ENCODE measurements around the gene WBP11. TPM values are rescaled to one million over a fixed set of nuclear protein-coding genes. Genes with fewer than 3 reads are reported as not detected.

Gene WBP11
- 20.8 TPM for total RNA-seq

DNA sequence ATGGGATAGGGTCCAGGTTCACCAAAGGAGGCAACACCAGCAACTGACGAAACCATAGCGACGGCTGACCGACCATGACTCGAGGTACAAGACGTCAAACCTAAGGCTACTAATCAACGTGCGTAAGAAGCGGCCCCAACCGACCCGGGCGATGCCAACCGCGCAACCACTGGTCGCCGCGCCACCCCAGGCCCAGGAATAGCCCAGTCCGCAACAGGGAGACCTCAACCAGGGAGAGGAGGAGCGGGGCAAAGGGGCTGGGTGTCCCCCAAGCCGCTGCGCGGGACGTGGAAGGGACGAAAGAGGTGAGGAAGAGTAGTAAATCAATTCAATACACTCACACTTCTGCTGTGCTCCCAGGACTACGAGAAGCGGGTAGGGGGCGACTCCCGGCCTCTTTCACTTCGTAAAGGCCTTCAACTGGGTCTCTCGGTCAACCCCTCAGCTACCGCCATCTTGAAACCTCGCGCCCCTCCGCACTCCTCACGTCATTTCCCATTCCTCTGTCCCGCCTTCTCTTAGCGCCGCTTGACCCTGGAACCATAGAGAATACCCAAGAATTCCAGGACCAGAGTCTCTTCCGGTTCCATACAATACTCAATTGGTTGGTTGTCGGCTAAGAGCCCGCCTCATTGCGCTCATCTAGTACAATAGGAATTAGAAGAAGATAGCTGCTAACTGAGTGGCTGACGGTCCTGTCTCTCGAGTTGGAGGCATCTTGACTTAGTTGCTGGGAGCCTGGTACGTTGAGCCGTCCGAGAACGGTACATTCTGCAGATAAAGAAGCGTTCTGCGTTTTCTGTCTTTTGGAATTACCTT, at the start of gene WBP11, which contains the start of gene C12orf60:
Gene WBP11, minus strand, starts transcription at position 468 of the 819 bp plus-strand sequence. CDS start 2,095 bp downstream, outside the sequence.
Gene C12orf60, plus strand, starts transcription at position 660 of the 819 bp plus-strand sequence. CDS start 19,266 bp downstream, outside the sequence.
- DNase-seq (ENCODE audit: low spot score in 2 of 2): peak; percentile 91
- FAIRE-seq: peak; percentile 98

DNA sequence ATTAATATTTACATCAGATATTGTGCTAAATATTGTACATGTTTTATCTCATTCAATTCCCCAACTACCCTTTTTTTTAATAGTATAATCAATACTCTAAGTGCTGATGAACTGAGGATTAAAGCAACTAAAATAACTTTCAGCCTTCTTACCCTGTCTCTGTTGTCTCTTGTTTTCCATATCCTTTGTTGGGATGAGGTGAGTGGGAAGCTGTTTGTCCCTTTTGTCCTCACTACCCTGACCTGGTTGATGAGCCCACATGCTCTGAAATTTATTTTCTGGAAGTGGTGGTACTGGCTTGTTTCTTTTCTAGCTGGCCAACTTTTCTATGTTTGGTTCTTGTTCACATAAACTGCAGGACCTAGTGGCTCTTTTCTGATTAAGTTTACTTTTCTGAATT, 49.6 kb upstream of the WBP11 start:
- no peak for DNase-seq (ENCODE audit: low spot score in 2 of 2)
- no peak for FAIRE-seq

DNA sequence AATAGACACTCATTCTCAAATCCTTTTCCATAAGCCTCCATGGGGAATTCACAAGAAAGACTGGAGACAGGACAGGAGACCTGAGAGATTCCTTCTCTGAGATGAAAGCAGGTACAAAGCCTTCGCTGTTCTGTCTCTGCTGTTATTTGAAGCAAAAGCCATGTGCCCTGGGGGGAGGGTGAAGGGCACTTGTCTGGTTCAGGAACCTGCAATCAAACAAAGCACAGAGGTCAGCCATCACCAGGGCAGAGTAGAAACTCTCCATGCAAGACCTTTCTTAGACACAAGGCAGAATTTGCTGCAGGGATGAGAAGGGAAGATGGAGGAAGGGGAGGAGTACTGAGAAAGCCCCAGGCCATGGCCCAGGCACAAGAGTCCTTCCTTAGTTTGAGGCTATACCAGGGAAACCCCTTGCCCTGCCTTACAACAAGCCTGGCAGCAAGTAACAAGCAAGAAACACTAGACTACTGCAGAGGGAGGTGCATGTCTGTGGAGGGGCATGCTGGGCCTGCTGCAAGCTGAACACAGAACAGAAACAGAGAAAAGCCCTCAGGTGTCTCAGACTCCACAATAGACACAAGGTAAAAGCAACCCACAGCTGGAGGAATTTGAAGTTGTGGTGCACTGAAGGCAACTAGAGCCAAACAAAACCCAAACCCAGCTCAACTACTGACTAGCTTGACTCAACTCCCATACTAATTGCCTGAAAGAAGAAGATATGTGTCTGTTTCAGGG, 47.8 kb upstream of the WBP11 start:
- DNase-seq (ENCODE audit: low spot score in 2 of 2): no peak

DNA sequence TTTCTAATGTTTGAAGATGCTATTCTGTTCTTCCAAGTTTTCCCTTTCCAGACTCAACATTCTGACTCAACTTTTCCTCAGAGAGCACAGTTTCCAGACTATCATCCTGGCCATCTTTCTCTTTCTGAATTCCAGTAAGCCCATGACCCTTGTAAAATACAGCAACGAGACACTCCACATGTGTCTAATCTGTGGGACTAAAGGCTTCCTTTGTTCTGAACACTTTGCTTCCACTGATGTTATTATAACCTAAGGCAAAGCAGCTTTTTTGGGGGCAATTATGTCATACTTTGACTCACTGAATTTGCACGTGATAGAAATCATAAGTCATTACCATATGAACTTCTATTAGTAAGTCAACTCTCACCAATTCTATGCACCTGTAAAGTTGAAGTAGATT, 46.4 kb upstream of the WBP11 start:
- DNase-seq (ENCODE audit: low spot score in 2 of 2): no peak
- no peak for FAIRE-seq

More for the DNA sequence above, 47.8 kb upstream of the WBP11 start:
- no peak for FAIRE-seq

DNA sequence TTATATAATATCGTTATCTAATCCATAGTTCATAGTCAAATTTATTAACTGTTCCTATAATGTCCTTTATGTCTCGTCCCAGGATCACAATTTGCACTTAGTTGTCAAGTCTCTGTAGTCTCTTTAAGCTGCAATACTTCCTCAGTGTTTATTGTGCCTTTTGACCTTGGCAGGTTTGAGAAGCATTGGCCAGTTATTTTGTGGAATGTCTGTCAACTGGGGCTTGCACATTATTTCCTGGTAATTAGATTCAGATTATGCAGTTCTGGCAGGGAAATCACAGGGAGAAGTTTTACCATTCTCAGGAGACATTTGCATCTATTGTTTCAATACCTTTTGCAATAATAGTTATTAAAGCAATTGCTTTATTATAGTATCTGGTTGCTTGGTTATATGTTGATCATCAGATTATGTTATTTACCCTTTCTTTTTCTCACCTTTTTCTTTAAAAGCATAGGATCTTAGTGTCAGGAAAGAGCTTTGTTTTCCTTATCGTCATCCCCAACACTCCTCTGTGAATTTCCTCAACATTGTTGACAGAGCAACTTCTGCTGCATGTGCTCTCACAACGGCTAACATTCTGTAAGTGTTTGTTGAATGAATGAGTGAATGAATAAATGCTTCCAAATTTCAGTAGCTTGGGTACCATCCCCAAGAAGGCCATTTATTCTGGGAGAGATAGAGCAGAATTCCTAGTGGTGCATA, 43.8 kb upstream of the WBP11 start:
- FAIRE-seq: no peak
- no peak for DNase-seq (ENCODE audit: low spot score in 2 of 2)

DNA sequence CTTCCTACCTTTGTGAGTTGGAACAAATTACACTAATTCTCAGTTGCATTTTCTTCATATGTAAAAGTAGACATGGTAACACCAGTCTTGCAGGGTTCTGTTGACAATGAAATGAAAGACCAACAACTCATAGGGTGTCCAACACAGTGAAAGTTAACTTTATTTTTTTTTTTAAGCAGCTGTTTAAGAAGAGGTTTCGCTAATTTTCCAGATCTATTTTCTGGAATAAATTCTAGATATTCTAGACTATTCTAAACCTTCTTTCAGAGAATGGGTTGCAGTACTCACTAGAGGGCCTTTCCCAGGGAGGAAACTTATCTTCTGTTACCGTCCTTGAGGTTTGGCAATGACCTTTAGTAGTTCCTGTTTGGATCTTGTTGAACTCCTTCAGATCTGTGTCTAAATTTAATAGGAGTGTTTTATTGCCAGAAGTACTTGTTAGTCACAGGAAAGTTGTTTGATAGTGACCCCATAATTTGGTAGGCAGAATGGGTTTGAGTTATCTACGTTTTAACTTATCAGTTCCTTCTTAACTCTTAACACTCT, 42.8 kb upstream of the WBP11 start:
- no peak for DNase-seq (ENCODE audit: low spot score in 2 of 2)
- no peak for FAIRE-seq

DNA sequence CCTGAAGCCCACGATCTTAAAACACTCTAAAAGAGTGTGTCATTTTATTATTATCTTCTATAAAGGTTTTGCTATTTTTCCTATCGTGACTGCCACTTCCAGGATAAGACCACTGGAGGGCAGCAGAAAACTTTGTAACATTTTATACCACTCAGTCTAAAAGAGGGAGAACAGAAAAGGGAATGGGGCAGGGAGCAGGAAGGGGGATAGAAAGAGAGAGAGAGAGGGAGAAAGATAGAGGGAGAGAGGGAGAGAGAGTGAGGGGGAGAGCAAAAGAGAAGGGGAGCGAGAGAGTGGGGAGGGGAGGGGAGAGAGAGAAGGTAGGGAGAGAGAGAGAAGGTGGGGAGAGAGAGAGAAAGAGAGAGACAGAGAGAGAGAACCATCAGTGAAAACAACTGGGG, 42.1 kb upstream of the WBP11 start:
- FAIRE-seq (peak; percentile 64), DNase-seq (ENCODE audit: low spot score in 2 of 2) (peak; percentile 18 to 61)

DNA sequence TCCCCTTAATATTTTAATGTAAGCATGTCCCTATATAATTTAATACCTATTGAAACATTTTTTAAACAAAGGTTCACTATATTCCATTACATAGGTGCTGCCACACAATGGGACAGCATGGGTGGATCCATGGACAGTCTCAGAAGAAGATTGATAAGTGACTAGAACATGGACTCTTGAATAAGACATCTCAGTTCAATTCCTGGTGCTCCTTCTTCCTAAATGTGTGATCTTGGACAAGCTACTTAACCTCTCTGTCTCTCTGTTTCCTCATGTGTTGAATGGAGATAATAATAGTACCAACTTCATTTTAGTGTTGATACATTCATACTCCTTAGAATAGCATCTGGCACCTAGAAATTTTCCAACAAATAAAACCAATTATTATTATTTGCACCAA, 41.1 kb upstream of the WBP11 start:
- DNase-seq (ENCODE audit: low spot score in 2 of 2) (no peak), FAIRE-seq (no peak)

DNA sequence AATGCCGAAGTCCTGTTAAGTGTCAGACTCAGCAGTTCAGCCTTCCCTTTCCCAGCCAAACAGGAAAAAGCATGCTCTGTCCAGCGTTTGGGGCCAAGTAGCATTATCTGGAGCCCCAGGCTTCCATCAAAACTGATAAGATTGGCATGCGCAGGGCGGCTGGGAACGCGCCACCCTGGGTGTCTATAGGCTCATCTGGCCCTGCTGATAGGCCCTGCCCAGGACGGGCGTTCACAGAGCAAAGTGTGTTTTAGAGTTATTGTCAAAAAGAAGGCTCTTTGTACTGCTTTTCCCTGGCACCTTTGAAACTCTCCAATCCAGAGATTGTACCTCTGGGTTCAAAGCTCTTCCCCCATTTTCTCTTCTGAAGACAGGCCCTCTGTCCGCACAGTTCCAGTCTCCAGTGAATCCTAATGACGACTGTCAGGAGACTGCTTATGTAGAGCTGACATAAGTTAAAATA, 40.2 kb upstream of the WBP11 start, which contains the start of gene ART4:
Gene ART4, minus strand, starts transcription at position 102 of the 463 bp plus-strand sequence. CDS start 413 bp downstream, outside the sequence.
- no peak for FAIRE-seq
- no peak for DNase-seq (ENCODE audit: low spot score in 2 of 2)

DNA sequence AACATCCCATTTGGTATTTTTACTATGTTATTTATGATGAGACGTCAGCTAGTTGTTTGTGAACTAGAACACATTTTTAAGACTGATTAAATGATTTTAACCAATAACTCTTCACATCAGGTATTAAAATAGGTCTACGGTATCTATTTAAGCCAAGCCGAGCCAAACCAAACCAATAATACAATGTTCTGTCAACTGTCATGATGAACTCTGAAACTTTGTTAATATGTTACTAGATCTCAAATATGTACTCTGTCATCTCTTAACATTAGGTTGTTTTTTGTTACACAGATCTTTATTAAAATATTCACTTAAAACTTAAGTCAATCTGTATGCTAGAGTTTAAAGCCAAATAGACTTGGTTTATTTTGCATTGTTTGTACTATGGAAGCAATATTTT, 39.0 kb upstream of the WBP11 start:
- FAIRE-seq (no peak), DNase-seq (ENCODE audit: low spot score in 2 of 2) (no peak)

DNA sequence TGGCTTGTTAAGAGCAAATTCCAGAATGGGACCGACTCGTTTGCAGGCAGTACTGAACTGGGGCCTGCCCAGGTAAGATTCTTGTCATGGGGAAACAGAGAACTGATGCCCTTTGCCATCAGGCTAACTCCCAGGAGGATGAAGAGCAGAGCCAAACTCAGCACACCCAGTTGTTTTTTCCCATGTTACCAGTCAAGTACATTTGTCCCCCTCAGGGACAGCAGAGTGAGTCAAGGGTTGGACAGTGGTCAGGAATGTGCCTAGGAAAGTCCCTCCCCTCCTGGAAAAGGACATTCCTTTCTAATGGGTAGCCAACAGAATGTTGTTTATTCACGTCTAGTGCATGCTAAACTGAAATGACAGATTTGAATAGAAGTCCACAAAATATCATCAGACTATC, 38.5 kb upstream of the WBP11 start:
- no peak for FAIRE-seq
- no peak for DNase-seq (ENCODE audit: low spot score in 2 of 2)

DNA sequence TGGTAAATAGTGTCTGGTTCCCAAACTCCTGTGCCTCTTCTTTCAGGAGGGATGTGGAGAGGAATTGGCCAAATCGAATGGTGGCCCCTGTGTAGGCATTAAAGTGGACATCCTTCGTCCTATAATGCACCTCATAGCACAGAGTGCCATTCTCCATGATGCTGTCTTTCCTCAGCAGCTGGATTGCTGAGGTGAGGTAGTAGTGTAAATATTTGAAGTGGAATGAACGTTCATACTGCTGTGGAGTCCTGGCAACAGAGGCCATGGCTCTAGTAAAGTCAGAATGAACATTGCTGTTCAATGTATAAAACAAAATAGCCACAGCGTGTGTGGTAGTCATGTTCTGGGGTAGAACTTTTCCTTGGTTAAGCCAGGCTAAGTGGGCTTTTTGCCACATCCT, 37.3 kb upstream of the WBP11 start:
- no peak for FAIRE-seq

DNA sequence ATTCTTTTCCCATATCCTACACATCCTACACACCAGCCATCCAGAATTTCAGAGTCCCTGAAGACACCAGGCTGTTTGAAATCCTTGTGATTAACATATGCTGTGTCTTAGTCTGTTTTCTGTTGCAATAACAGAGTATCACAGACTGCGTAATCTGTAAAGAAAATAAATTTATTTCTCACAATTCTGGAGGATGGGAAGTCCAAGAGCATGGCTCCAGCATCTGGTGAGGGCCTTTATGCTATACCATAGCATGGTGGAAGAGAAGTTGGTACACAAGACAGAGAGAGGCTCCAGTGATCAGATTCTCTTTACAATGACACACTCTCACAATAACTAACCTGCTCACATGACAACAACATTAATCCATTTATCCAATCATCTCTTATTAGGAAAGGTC, 36.0 kb upstream of the WBP11 start:
- DNase-seq (ENCODE audit: low spot score in 2 of 2) (no peak), FAIRE-seq (no peak)

More for the DNA sequence above, 37.3 kb upstream of the WBP11 start:
- DNase-seq (ENCODE audit: low spot score in 2 of 2): no peak

DNA sequence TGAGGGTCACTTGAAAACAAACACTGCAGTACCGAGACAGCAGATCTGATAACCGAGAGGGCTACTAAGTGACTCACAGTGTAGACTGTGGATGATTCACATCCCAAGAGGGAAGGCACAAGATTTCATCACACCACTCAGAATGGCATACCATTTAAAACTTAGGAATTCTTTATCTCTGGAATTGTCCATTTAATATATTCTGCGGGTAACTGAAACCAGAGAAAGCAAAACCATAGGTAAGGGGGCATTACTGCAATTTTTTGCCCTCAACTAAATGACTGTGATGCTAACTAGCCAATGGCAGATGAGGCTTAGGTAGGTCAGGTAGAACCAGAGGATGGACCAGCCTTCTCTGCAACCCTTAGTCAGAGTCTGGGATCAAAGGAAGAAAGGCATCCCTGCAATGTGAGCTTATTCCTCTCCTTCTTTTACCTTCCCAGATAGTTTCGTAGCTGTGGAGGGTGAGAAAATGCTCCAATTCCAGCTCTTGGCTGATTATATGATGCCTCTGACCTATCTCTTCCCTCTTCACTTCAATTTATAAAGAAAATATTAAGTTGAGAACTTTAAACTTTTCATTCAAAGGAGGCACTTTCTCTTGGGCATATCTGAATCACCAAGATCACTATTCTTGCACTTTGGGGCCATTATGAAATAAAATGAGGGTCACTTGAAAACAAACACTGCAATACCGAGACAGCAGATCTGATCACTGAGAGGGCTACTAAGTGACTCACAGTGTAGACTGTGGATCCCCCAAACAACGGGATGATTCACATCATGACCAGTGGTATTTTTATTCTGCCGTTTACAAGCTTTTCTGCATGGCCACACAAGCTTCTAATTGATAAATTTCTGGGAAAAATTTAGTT, 33.3 kb upstream of the WBP11 start:
- FAIRE-seq: no peak
- DNase-seq (ENCODE audit: low spot score in 2 of 2): no peak

DNA sequence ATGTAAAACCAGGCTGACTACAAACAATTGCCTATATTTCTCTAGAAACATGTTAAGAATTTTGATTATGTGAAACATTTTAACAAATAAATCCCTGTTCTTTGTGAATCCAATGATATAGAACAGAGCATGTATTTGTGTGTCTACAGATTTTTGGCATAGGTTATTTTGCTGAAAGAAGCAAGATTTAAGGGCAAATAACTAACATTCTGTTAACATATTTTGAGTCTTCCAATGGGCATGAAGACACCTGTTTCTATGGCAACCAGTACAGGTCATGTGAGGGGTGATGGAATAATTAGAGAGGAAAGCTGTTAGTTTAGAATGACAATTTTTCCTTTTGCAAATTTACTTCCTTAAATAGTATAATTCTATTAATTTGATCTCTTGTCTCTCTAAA, 31.2 kb upstream of the WBP11 start:
- DNase-seq (ENCODE audit: low spot score in 2 of 2) (no peak), FAIRE-seq (no peak)

DNA sequence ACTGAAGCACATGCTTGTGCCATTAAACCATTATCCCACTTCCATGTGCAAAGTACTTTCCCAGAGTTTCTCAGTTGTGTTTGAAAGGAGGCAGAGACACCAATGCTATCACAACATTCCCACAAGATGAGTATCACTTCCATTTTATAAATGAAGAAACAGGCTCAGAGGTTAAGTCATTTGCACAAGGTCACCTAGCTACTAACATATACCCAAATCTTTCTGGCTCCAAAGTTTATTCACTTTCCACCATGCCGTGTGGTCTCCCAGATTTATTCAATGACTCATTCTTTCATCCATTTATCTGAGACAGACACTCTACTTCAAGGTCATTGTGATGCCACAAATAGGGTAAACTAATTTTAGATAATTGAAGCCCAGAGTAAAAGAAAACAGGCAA, 30.7 kb upstream of the WBP11 start:
- FAIRE-seq (no peak), DNase-seq (ENCODE audit: low spot score in 2 of 2) (no peak)

DNA sequence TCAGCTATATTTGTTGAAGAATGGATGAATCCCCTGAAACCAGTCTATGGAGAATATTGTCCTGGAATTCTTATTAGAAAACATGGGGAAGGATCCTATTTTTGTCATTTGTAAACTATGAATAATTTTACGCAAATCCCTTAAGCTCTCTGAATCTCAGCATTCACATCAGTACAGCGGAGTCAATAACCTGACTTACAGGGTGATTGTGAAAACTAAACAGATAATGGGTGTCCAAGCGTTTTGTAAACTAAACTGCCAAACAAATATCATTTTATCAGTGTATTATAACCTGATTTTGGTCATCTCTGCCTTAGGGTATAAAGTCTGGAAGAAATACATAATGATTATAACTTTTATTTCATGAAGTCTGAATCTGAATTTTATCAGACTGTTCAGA, 30.1 kb upstream of the WBP11 start:
- no peak for FAIRE-seq
- no peak for DNase-seq (ENCODE audit: low spot score in 2 of 2)

DNA sequence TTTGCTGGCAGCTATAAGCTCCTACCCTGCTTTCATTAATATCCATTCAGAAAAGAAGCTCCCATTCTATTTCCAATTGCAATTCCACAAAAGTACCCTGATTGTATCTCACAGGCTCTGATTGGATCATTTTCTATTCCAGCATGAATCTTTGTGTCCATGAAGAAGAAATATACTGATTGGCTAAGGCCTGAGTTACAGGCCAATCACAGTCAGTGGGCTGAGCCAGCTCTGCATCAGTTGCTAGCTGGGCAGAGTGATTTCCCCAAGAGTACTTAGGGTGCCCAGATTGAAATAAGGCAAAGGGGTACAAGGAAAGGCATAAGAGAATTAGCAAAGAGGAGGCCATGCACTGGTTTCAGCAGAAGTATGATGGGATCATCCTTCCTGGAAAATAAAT, 25.6 kb upstream of the WBP11 start:
- FAIRE-seq (no peak), DNase-seq (ENCODE audit: low spot score in 2 of 2) (peak in 1 of 2 donors; percentile 15)

DNA sequence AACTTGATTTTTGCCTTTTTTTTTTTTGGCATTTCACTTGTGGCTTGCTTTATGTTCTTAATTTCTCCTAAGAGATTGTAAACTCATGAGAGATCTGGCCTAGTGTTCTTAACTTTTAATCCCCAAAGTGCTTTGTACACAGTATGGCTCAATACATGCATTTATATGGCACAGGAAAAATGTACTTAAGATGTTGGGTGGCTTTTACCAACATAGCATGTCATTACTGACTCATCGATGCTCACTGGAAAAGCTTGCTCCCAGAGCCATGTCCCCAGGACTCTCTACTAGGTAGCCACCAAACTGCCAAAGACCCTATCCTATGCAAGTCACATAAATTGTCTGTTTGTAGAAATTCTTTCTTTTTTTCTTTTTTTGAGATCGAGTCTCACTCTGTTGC, 23.8 kb upstream of the WBP11 start:
- DNase-seq (ENCODE audit: low spot score in 2 of 2): no peak
- FAIRE-seq: no peak

DNA sequence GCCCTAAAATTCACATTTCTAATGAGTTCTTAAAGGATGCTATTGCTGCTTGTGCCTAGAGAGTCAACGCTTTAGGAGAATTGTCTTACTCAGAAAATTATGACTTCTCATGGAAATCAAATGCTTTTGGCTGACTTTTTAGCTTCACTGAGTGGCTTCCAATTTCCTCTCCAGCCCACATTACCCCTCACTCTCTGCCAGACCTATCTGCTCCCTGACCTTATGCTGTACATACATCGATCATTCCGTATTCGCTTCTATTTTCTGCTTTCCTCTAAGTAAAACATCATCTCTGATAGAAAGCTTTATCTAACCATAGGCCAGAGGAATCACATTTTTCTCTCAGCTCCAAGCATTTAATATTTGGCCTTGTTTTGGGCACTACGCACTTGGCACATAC, 23.2 kb upstream of the WBP11 start:
- DNase-seq (ENCODE audit: low spot score in 2 of 2) (no peak), FAIRE-seq (no peak)

All from frontal cortex (tissue), 4 donors.